K562 (cell line): ENCODE measurements around the gene FBRS. TPM values are rescaled to one million over a fixed set of nuclear protein-coding genes. Genes with fewer than 3 reads are reported as not detected.

ENCODE experiments used
- ATAC-seq: fragments of 200-7000 bp; cut with Tn5 transposase; 3 replicates; pipeline ENCODE4 v1.9.1; 2020; ENCODE audit warnings: moderate library complexity
- BruUV-seq: library from RNA; stranded (reverse); fragments of 400-500 nt; replicated peaks from 2 replicates; lab custom pipeline; 2021; lab: Mats Ljungman, UMichigan
- CTCF ChIA-PET: fragments of 300-600 bp; formaldehyde crosslinking; extraction: SDS; loops from one replicate; lab custom pipeline; 2021; ENCODE audit warnings: low intra/inter-chr PET ratio; lab: Yijun Ruan, JAX
- POLR2A ChIA-PET: fragments of 300-600, 350-650 bp; sonication (Branson Sonifier 250); formaldehyde crosslinking; extraction: SDS; loops from one replicate; lab custom pipeline; 2021; ENCODE audit warnings: antibody characterized with exemption, inconsistent platforms; lab: Yijun Ruan, JAX
- DNase-seq, 4 experiments: peaks; one replicate each; pipeline versions ENCODE4 v3.0.0 to v3.0.0-alpha.2; 2011 to 2018; ENCODE audit warnings: low spot score in 3 of 4, mixed read lengths in 3 of 4; ENCODE audit errors: extremely low read depth in 1 of 4
- FAIRE-seq: peaks from 2 replicates; lab custom pipeline; 2011; peaks lifted over from hg19 to GRCh38; lab: Jason Lieb, UNC
- H2AFZ ChIP-seq: 2 replicates; pipeline ENCODE4 v1.6.0; 2011; ENCODE audit warnings: low read depth, low read length, control low read depth, inconsistent platforms
- H3K27ac ChIP-seq: fragments of 200-600 bp; 3 replicates; pipeline ENCODE4 v1.8.0; 2011; ENCODE audit warnings: low read depth, mild to moderate bottlenecking, control low read depth, inconsistent platforms, low read length, moderate library complexity, mixed read lengths; ENCODE audit errors: extremely low read depth
- H3K27me3 ChIP-seq, 2 experiments: fragments of 300-600 bp in 1 of 2; 2 replicates in 1 of 2; 3 replicates in 1 of 2; pipeline versions ENCODE4 v1.6.0 to v1.8.0; 2011; ENCODE audit warnings: inconsistent platforms in 2 of 2, low read length in 2 of 2, mild to moderate bottlenecking in 1 of 2, mixed read lengths in 1 of 2, moderate library complexity in 1 of 2; ENCODE audit not compliant: control insufficient read depth in 2 of 2, insufficient read depth in 2 of 2
- H3K36me3 ChIP-seq: fragments of 300-600 bp; 3 replicates; pipeline ENCODE4 v1.8.0; 2011; ENCODE audit warnings: mild to moderate bottlenecking, low read length, inconsistent platforms; ENCODE audit not compliant: control insufficient read depth, insufficient read depth
- H3K4me1 ChIP-seq, 2 experiments: fragments of 200-600 bp in 1 of 2; replicated peaks in 1 of 2; 2 replicates in 1 of 2; 3 replicates in 1 of 2; pipeline versions ENCODE4 v1.5.1 to v1.8.0; 2011; ENCODE audit warnings: inconsistent platforms in 2 of 2, low read length in 2 of 2, mild to moderate bottlenecking in 1 of 2, mixed read lengths in 1 of 2, moderate library complexity in 1 of 2; ENCODE audit not compliant: control insufficient read depth in 2 of 2, insufficient read depth in 2 of 2
- H3K4me2 ChIP-seq: 2 replicates; pipeline ENCODE4 v1.6.1; 2011; ENCODE audit warnings: low read length, control low read depth, inconsistent platforms, mixed read lengths; ENCODE audit not compliant: insufficient read depth
- H3K4me3 ChIP-seq: fragments of 200-600 bp; sonication (generic), shearing (Covaris generic); 2 replicates; pipeline ENCODE4 v1.5.1; 2016; ENCODE audit warnings: control low read depth, inconsistent platforms
- H3K79me2 ChIP-seq: fragments of 200-600 bp; 3 replicates; pipeline ENCODE4 v1.8.0; 2011; ENCODE audit warnings: low read length, inconsistent platforms; ENCODE audit not compliant: control insufficient read depth, insufficient read depth
- H3K9ac ChIP-seq, 2 experiments: 2 replicates each; pipeline versions ENCODE4 v1.6.0 to v1.6.1; 2011; ENCODE audit warnings: low read depth in 2 of 2, low read length in 2 of 2, control low read depth in 1 of 2, inconsistent platforms in 1 of 2, mild to moderate bottlenecking in 1 of 2, mixed read lengths in 1 of 2; ENCODE audit not compliant: insufficient read depth in 1 of 2
- H3K9me1 ChIP-seq: one replicate; pipeline ENCODE4 v1.6.0; 2011; ENCODE audit warnings: inconsistent platforms, mild to moderate bottlenecking, low read length, moderate library complexity; ENCODE audit not compliant: control insufficient read depth, insufficient read depth
- H3K9me3 ChIP-seq: replicated peaks from 2 replicates; pipeline ENCODE4 v1.5.1; 2011; ENCODE audit warnings: low read depth, low read length, inconsistent platforms; ENCODE audit not compliant: control insufficient read depth, insufficient read depth
- H4K20me1 ChIP-seq: replicated peaks from 2 replicates; pipeline ENCODE4 v1.6.1; 2011; ENCODE audit warnings: low read length, inconsistent platforms, mixed read lengths; ENCODE audit not compliant: control insufficient read depth, insufficient read depth
- CBFA2T3 ChIP-seq: fragments of 450-650 bp; IDR thresholded peaks from 2 replicates; pipeline ENCODE4 v1.6.1; 2017
- KAT2B ChIP-seq: IDR thresholded peaks from one replicate; pipeline ENCODE4 v1.6.1; 2012; ENCODE audit warnings: low read depth, mild to moderate bottlenecking, control low read depth, inconsistent platforms, low read length, moderate library complexity
- MAFG ChIP-seq: fragments of 450-650 bp; conservative IDR thresholded peaks from 2 replicates; pipeline ENCODE4 v1.6.1; 2016; ENCODE audit warnings: missing genetic modification characterization, missing compliant biosample characterization
- MCM5 ChIP-seq: fragments of 450-650 bp; IDR thresholded peaks from 2 replicates; pipeline ENCODE4 v1.6.1; 2016; ENCODE audit warnings: low read depth
- NFIX ChIP-seq: fragments of 250-450 bp; sonication (Bioruptor Pico); IDR thresholded peaks from 2 replicates; pipeline ENCODE4 v1.4.0; 2020; ENCODE audit warnings: low read depth, mild to moderate bottlenecking, moderate library complexity
- RBM39 ChIP-seq: fragments of 200-400 bp; formaldehyde crosslinking; optimal IDR thresholded peaks from 2 replicates; pipeline ENCODE3; 2018; ENCODE audit warnings: low read depth, low read length
- TCF3 ChIP-seq: sonication (generic); formaldehyde crosslinking; IDR thresholded peaks from 2 replicates; pipeline ENCODE4 v1.4.0; 2020; ENCODE audit warnings: mild to moderate bottlenecking, missing genetic modification reagents
- XRCC5 ChIP-seq: fragments of 200-400 bp; formaldehyde crosslinking; IDR thresholded peaks from 2 replicates; pipeline ENCODE4 v1.6.1; 2017; ENCODE audit warnings: low read depth, mild to moderate bottlenecking, low read length
- ZKSCAN3 ChIP-seq: fragments of 250-450 bp; sonication (Bioruptor Pico); IDR thresholded peaks from 2 replicates; pipeline ENCODE4 v1.4.0; 2020
- ZNF134 ChIP-seq: fragments of 250-450 bp; sonication (Bioruptor Pico); conservative IDR thresholded peaks from 2 replicates; pipeline ENCODE4 v1.4.0; 2020
- WGBS: fragments of 100-300 bp; shearing (Covaris generic); methylation state at CpG from one replicate; pipeline ENCODE4 v1.1.6; 2016; ENCODE audit warnings: low coverage, mixed read lengths; ENCODE audit not compliant: insufficient coverage; ENCODE audit errors: missing lambda C conversion rate; 5-methylcytosine and 5-hydroxymethylcytosine counted together
- in situ Hi-C: fragments of 300-500 bp; cut with MboI; formaldehyde crosslinking; loops from 4 replicates; pipeline ENCODE4 v1.15.0; 2018; ENCODE audit warnings: inconsistent platforms, mixed read lengths
- intact Hi-C: fragments of 100-400 bp; cut with micrococcal nuclease; formaldehyde crosslinking; loops from 2 replicates; pipeline ENCODE4 v1.14.2; 2022
- polyA plus RNA-seq, 8 experiments: library from polyadenylated mRNA; depleted of rRNA in 4 of 8; stranded (reverse) in 5 of 8; unstranded in 3 of 8; fragments of >200 nt; fragmentation: Nextera tagmentation in 2 of 8; fragmentation: Illumina TruSeq in 1 of 8; extraction: Ambion mirVana in 2 of 8; extraction: Trizol in 1 of 8; gene quantifications; 2 replicates each; pipeline versions ENCODE4 v1.2.1 to v1.2.3, GENCODE V29; 2011 to 2014; ENCODE audit warnings: inconsistent platforms in 1 of 8, missing spikeins in 1 of 8
- total RNA-seq, 7 experiments: library from RNA; depleted of rRNA in 6 of 7; stranded (reverse); fragments of >200 nt in 6 of 7; fragmentation: Illumina TruSeq in 2 of 7; extraction: Trizol in 2 of 7; gene quantifications; 2 replicates each; pipeline versions ENCODE4 v1.2.1 to v1.2.3, GENCODE V29; 2011 to 2021; ENCODE audit warnings: low replicate concordance in 1 of 7
- TF ChIP-seq, protein P1 (sequence below): fragments of 450-650 bp; IDR thresholded peaks from one replicate; pipeline ENCODE4 v1.6.1; 2018; ENCODE audit warnings: mild to moderate bottlenecking, moderate library complexity; ENCODE audit not compliant: partially characterized antibody
- TF ChIP-seq, protein P2 (sequence below): sonication (generic); IDR thresholded peaks from 2 replicates; pipeline ENCODE4 v1.6.1; 2016
- TF ChIP-seq, protein P3 (sequence below): conservative IDR thresholded peaks from 2 replicates; pipeline ENCODE4 v1.6.1; 2011; ENCODE audit warnings: low read depth, mild to moderate bottlenecking, low read length; ENCODE audit not compliant: control insufficient read depth
- TF ChIP-seq, protein P4 (sequence below): sonication (generic); formaldehyde crosslinking; IDR thresholded peaks from 2 replicates; pipeline ENCODE4 v1.8.1; 2023; ENCODE audit warnings: mild to moderate bottlenecking, missing genetic modification reagents
- TF ChIP-seq, protein P5 (sequence below), 3 experiments: IDR thresholded peaks in 2 of 3; conservative IDR thresholded peaks in 1 of 3; 2 replicates each; pipeline ENCODE4 v1.5.1; 2011 to 2012; ENCODE audit warnings: low read length in 3 of 3, mild to moderate bottlenecking in 3 of 3, control low read depth in 2 of 3, improper control_type of control experiment in 1 of 3, inconsistent platforms in 1 of 3, low read depth in 1 of 3, mixed read lengths in 1 of 3, moderate library complexity in 1 of 3; ENCODE audit not compliant: insufficient read depth in 2 of 3

The FBRS gene
- total and polyA plus RNA-seq, 9 of the 15 experiments (the other 6 are each of a cell fraction or from before 2014, with no cell fraction given): 0.32 to 59.5 (median 13.1) TPM

DNA sequence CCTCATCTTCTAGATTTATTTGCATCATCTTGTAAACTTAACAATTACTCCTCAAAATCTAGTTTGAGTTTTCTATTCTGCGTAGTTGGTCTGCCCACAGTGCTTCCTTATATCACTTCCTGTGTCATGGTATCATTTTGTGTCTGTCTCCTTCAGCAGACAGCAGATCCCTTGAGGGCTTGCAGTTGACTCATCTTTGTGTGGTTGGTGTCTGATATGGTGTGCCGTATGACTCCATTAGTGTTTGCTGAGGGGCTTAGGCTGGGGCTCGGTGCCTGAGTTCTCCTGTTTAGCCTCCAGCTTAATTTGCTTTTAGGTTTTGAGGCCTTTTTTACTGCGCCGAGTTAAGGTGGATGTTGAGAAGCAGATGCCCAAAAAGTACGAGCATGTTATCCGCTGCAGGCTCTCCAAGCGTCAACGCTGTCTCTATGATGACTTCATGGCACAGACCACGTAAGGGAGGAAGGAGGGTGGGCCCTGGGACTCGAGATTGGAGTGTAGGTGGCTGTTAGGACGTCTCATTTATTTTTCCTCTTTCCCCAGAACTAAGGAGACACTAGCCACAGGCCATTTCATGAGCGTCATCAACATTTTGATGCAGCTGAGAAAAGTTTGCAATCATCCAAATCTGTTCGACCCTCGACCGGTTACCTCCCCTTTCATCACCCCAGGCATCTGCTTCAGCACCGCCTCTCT, 57.7 kb downstream of the FBRS start:
- no peak overlapping the region for H3K4me3 ChIP-seq
- DNase-seq: peak in 1 of 4 experiments; percentile 24
- H3K36me3 ChIP-seq: peaks cover 91% of the 10 kb centered on the region
- no peak overlapping the region; the same call in 2 of the 3 replicates for H3K27ac ChIP-seq
- intact Hi-C loops (loop anchor here (10.0 kb wide), 1 partner anchor 59 kb away; no protein-coding TSS in a partner anchor), in situ Hi-C loops (no loop called here)
- ATAC-seq: no peak; the same call in none of the 3 replicates
- H3K4me2 ChIP-seq: no peak overlapping the region
- no peak overlapping the region for H3K9ac ChIP-seq
- BruUV-seq: no TSS peak
- ChIA-PET CTCF (no interaction called here), POLR2A (interaction anchor here (0.6 to 2.3 kb wide), 3 partner anchors 9 to 11 kb away, joined by 3 to 6 read pairs (median 6); no protein-coding TSS in a partner anchor)
- FAIRE-seq: peak; percentile 81
- H3K9me3 ChIP-seq: no peaks in the 10 kb centered on the region
- peaks cover 21% of the 10 kb centered on the region for H3K79me2 ChIP-seq
- H3K9me1 ChIP-seq: no peaks in the 10 kb centered on the region
- no peak overlapping the region for H2AFZ ChIP-seq
- no peaks in the 10 kb centered on the region for H3K4me1 ChIP-seq
- no peaks in the 10 kb centered on the region for H3K27me3 ChIP-seq
- WGBS: 82% methylated on average over 16 of the region's 17 CpGs
- H4K20me1 ChIP-seq: 0 out of 2 replicates have a peak, but pooled peaks cover 6% of the 10 kb centered on the region
- TF ChIP-seq TCF3 (CRISPR knock-in tag) (0 out of 2 replicates have a peak, but pooled peaks have one; percentile 24), ZKSCAN3 (CRISPR knock-in tag) (no peak), NFIX (CRISPR knock-in tag) (no peak), RBM39 (no peak), ZNF134 (CRISPR knock-in tag) (no peak), XRCC5 (no peak), MCM5 (no peak), CBFA2T3 (peak; percentile 27; the same call in 1 of the 2 replicates), MAFG (tag) (no peak), KAT2B (no peak)
- TF ChIP-seq, protein P1, sequence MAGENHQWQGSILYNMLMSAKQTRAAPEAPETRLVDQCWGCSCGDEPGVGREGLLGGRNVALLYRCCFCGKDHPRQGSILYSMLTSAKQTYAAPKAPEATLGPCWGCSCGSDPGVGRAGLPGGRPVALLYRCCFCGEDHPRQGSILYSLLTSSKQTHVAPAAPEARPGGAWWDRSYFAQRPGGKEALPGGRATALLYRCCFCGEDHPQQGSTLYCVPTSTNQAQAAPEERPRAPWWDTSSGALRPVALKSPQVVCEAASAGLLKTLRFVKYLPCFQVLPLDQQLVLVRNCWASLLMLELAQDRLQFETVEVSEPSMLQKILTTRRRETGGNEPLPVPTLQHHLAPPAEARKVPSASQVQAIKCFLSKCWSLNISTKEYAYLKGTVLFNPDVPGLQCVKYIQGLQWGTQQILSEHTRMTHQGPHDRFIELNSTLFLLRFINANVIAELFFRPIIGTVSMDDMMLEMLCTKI: no peak
- TF ChIP-seq, protein P2, sequence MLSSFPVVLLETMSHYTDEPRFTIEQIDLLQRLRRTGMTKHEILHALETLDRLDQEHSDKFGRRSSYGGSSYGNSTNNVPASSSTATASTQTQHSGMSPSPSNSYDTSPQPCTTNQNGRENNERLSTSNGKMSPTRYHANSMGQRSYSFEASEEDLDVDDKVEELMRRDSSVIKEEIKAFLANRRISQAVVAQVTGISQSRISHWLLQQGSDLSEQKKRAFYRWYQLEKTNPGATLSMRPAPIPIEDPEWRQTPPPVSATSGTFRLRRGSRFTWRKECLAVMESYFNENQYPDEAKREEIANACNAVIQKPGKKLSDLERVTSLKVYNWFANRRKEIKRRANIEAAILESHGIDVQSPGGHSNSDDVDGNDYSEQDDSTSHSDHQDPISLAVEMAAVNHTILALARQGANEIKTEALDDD: no peak
- TF ChIP-seq, protein P3, sequence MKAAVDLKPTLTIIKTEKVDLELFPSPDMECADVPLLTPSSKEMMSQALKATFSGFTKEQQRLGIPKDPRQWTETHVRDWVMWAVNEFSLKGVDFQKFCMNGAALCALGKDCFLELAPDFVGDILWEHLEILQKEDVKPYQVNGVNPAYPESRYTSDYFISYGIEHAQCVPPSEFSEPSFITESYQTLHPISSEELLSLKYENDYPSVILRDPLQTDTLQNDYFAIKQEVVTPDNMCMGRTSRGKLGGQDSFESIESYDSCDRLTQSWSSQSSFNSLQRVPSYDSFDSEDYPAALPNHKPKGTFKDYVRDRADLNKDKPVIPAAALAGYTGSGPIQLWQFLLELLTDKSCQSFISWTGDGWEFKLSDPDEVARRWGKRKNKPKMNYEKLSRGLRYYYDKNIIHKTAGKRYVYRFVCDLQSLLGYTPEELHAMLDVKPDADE: no peak
- TF ChIP-seq, protein P4, sequence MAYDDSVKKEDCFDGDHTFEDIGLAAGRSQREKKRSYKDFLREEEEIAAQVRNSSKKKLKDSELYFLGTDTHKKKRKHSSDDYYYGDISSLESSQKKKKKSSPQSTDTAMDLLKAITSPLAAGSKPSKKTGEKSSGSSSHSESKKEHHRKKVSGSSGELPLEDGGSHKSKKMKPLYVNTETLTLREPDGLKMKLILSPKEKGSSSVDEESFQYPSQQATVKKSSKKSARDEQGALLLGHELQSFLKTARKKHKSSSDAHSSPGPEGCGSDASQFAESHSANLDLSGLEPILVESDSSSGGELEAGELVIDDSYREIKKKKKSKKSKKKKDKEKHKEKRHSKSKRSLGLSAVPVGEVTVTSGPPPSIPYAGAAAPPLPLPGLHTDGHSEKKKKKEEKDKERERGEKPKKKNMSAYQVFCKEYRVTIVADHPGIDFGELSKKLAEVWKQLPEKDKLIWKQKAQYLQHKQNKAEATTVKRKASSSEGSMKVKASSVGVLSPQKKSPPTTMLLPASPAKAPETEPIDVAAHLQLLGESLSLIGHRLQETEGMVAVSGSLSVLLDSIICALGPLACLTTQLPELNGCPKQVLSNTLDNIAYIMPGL (CRISPR knock-in tag): no peak
- TF ChIP-seq, protein P5, sequence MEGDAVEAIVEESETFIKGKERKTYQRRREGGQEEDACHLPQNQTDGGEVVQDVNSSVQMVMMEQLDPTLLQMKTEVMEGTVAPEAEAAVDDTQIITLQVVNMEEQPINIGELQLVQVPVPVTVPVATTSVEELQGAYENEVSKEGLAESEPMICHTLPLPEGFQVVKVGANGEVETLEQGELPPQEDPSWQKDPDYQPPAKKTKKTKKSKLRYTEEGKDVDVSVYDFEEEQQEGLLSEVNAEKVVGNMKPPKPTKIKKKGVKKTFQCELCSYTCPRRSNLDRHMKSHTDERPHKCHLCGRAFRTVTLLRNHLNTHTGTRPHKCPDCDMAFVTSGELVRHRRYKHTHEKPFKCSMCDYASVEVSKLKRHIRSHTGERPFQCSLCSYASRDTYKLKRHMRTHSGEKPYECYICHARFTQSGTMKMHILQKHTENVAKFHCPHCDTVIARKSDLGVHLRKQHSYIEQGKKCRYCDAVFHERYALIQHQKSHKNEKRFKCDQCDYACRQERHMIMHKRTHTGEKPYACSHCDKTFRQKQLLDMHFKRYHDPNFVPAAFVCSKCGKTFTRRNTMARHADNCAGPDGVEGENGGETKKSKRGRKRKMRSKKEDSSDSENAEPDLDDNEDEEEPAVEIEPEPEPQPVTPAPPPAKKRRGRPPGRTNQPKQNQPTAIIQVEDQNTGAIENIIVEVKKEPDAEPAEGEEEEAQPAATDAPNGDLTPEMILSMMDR (IDR thresholded peaks at IDR 0.05 in 2 of 3, conservative IDR thresholded peaks at IDR 0.05 in 1 of 3; ENCODE audit: insufficient read depth in 2 of 3, low read depth in 1 of 3, low read length in 3 of 3): no peak
